ENCODE measurements around the gene CYP2A7.
"Not testable (repeated sequence)": the region's sequence is repeated elsewhere in the genome, so short reads cannot be mapped to it uniquely, and the experiment has no call there.

The CYP2A7 gene, protein sequence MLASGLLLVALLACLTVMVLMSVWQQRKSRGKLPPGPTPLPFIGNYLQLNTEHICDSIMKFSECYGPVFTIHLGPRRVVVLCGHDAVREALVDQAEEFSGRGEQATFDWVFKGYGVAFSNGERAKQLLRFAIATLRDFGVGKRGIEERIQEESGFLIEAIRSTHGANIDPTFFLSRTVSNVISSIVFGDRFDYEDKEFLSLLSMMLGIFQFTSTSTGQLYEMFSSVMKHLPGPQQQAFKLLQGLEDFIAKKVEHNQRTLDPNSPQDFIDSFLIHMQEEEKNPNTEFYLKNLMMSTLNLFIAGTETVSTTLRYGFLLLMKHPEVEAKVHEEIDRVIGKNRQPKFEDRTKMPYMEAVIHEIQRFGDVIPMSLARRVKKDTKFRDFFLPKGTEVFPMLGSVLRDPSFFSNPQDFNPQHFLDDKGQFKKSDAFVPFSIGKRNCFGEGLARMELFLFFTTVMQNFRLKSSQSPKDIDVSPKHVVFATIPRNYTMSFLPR

DNA sequence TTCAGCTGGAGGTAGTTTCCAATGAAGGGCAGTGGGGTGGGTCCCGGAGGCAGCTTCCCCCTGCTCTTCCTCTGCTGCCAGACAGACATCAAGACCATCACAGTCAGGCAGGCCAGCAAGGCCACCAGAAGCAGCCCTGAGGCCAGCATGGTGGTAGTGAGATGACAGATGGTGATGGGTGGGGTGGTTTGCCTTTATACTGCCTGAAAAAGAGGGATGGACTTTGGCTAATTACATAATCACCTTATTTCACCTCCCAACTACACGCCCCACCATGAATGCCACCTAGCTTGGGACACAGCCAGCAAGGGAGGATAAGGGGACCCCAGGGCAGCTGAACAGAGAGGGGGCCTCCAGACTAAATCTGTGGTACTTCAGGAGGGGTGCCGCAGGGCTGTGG is at the start of gene CYP2A7:
Gene CYP2A7, minus strand, starts transcription at position 170 of the 400 bp plus-strand sequence. Its CDS starts 21 bp downstream, at position 149.
- DNase-seq, result not testable (repeated sequence)

DNA sequence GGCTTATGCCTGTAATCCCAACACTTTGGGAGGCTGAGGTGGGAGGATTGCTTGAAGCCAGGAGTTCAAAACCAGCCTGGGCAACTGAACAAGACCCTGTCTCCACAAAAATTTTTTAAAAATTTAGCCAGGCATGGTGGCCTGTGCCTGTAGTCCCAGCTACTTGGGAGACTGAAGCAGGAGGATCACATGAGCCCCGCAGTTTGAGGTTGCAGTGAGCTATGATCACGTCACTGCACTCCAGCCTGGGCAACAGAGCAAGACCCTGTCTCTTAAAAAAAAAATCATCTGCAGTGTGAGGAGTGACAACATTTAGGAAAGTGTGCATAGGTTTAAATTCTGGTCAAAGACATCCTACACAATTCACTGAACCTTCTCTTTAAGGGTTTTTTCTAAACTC is 48.8 kb upstream of the CYP2A7 start:
- not testable (repeated sequence) for DNase-seq

DNA sequence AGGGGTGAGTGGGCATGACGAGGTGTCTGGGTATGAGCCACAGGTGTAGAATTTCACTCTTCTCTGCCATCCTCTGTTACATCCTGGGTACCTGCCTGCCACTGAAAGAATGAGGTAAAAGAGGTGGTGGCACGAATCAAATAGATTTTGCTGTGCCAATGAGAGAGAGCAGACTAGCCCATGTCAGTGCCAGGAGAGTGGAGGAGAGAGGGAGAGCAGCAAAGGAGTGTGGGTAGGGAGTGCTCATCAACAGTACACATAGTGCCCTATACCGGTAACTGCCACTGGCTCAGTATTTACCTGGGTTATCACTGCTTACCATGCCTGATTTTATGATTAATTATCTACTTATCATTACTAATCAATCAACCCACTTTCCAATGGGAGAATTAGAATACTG is 47.9 kb upstream of the CYP2A7 start:
- DNase-seq, result not testable (repeated sequence)

DNA sequence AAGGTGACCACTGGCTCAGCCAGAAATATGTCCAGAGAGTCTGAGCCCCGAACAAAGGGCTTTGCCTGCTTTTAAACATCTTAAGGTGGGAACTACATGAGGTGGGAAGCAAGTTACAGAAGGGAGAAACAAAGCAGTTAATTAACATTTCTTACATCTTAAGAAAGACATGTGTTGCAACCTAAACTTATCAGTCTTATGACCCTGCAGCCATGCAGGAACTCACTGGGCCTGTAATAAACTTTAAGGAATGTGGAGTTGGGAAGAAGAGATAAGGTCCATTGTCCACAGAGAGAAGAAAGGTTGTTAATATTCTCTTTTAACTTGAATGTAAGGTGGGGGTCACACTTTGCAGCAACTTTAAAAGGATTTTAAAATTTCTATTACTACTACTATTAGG is 46.8 kb upstream of the CYP2A7 start:
- no peak for DNase-seq

DNA sequence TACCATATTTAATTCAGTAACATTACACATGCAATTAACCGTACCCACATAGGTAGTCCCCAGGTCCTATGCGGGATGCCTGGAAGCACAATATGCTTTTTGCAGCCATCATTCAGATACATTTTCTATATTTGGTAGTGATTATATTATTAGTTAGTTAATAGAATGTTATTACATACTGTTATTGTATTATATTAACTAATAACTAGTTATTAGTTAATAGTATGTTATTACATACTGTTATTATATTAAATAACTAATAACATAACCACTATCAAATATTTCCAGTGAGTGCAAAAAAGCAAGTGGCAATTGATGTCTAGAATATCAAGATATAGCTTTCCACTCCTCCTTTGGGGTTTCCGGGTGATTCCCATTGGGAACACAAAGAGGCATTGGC is 45.5 kb upstream of the CYP2A7 start:
- no peak for DNase-seq

DNA sequence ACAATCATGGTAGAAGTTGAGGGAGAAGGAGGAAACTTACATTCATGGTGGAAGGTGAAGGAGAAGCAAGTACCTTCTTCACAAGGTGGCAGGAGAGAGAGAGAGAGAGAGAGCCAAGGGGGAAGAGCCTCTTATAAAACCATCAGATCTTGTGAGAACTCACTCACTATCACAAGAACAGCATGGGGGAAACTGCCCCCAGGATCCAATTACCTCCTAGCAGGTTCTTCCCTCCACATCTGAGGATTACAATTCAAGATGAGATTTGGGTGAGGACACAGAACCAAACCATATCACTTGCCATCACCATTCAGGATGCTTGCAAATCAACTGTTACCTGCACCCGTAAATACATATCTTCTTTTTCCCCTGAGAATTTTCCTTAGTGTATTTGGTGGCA is 44.2 kb upstream of the CYP2A7 start:
- not testable (repeated sequence) for DNase-seq

DNA sequence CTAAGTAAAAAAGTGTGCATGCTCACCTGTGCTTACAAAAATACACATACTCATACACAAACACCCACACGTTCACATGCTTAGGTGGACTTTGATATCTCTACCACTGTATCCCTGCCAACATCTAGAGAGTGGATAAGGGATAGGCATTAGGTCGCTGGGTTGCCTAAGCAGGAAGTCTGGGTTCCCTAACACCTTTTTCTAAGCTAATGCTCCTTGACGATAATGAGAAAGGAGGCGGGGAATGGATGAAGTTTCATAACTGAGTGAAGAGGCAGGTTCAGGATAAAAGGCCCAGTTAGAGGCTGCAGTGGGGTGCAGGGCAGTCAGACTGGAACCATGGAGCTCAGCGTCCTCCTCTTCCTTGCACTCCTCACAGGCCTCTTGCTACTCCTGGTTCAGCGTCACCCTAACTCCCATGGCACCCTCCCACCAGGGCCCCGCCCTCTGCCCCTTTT is 41.9 kb upstream of the CYP2A7 start:
- DNase-seq, result no peak

DNA sequence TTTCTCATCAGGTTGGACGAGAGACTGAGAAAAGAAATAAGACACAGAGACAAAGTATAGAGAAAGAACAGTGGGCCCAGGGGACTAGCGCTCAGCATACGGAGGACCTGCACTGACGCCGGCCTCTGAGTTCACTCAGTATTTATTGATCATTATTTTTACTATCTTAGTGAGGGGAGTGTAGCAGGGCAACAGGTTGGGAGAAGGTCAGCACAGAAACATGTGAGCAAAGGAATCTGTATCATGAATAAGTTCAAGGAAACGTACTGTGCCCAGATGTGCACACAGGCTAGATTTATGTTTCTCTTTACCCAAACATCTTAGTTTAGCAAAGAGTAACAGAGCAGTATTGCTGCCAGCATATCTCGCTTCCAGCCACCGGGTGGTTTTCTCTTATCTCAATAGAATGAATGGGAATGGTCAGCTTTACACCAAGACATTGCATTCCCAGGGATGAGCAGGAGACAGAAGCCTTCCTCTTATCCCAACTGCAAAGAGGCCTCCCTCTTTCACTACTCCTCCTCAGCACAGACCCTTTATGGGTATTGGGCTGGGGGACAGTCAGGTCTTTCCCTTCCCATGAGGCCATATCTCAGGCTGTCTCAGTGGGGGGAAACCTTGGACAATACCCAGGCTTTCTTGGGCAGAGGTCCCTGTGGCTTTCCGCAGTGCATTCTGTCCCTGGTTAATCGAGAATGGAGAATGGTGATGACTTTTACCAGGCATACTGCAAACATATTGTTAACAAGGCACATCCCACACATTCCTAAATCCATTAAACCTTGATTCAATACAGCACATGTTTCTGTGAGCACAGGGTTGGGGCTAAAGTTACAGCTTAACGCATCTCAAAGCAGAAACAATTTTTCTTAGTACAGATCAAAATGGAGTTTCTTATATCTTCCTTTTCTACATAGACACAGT is 40.5 kb upstream of the CYP2A7 start:
- not testable (repeated sequence) for DNase-seq

DNA sequence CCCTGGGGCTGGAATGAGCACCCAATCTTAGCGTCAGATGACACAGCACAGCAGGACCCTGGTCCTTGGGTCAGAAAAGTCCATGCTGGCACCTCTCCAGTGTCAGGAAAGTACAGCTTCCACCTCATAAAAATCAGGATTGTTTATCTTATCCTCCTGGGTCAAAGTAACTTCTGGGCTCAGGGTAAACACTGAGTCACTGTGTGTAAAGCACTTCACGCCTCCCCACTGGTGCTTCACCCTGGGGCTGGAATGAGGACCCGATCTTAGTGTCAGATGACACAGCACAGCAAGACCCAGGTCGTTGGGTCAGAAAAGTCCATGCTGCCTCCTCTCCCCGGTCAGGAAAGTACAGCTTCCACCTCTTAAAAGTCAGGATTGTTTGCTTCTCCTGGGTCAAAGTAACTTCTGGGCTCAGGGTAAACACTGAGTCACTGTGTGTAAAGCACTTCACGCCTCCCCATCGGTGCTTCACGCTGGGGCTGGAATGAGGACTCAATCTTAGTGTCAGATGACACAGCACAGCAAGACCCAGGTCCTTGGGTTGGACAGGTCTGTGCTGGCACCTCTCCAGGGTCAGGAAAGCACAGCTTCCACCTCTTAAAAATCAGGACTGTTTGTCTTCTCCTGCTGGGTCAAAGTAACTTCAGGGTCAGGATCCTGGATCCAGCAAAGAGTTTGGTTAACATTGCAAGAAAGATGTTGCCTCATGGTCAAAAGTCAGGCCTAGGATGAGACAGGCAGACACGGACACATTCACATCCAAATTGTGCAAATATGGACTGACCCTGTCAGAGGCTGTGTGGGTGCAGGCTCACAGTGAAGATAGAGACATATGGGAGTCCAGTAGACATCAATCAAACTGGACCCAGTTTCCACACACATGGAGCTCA is 39.2 kb upstream of the CYP2A7 start:
- no peak for DNase-seq

DNA sequence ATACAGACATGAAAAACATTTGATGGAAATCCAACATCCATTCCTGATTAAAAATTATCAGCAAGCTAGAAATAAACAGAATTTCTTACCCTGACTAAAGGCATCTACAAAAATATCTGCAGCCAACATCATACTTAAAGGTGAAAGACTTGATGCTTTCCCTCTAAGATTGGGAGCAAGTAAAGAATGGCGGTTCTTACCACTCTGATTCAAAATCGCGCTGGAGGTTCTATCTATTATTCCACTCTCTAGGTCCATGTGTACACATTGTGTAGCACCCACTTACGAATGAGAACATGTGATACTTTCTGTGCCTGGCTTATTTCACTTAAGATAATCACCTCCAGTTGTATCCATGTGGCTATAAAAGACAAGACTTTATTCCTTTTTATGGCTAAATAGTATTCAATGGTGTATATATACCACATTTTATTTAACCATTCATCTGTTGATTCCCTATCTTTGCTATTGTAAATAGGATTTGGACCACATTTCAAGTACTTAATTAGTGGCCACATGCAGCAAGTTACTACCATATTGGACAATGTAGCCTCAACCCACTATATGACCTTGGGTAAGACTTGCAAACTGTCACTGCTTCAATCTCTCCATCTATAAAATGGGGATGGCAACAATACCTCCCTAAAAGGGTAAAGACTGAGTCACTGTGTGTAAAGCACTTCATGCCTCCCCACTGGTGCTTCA is 38.4 kb upstream of the CYP2A7 start:
- no peak for DNase-seq

DNA sequence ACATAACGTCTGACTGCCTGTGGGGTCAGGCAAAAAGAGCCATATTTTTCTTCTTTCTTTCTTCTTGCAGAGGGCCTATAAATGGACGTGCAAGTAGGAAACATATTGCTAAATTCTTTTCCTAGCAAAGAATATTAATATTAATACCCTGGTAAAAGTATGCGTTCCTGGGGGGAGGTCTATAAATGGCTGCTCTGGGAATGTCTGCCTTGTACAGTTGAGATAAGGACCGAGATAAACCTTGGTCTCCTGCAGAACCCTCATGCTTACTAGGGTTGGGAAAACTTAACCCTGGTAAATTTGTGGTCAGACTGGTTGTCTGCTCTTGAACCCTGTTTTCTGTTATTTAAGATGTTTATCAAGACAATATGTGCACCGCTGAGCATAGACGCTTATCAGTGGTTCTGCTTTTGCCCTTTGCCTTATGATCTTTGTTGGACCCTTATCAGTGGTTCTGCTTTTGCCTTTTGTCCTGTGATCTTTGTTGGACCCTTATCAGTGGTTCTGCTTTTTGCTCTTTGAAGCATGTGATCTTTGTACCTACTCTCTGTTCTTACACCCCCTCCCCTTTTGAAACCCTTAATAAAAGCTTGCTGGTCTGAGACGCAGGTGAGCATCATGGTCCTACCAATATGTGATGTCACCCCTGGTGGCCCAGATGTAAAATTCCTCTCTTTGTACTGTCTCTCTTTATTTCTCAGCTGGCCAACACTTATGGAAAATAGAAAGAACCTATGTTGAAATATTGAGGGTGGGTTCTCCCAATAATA is 37.7 kb upstream of the CYP2A7 start:
- DNase-seq, result not testable (repeated sequence)

DNA sequence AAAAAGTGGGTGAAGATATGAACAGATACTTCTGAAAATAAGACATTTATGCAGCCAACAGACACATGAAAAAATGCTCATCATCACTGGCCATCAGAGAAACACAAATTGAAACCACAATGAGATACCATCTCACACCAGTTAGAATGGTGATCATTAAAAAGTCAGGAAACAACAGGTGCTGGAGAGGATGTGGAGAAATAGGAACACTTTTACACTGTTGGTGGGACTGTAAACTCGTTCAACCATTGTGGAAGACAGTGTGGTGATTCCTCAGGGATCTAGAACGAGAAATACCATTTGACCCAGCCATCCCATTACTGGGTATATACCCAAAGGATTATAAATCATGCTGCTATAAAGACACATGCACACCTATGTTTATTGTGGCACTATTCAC is 36.3 kb upstream of the CYP2A7 start:
- DNase-seq, result not testable (repeated sequence)

DNA sequence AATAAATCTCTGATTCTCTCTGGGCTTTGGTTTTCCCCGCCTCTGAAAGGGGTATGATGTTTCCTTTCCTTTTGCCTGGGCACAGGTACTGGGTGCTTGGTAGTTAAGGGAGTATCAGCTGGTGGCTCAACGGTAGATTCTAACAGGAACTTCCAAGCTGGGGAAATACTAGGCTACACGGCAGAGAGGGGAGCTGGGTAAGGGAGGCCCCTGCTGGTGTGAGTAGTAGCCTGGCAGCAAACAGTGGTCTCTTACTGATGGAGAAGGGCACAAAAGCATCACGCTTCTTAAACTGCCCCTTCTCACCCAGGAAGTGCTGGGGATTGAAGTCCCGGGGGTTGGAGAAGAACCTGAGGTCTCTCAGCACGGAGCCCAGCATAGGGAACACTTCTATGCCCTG is 26.9 kb upstream of the CYP2A7 start:
- peak in 1 of 2 donors; percentile 54 for DNase-seq

DNA sequence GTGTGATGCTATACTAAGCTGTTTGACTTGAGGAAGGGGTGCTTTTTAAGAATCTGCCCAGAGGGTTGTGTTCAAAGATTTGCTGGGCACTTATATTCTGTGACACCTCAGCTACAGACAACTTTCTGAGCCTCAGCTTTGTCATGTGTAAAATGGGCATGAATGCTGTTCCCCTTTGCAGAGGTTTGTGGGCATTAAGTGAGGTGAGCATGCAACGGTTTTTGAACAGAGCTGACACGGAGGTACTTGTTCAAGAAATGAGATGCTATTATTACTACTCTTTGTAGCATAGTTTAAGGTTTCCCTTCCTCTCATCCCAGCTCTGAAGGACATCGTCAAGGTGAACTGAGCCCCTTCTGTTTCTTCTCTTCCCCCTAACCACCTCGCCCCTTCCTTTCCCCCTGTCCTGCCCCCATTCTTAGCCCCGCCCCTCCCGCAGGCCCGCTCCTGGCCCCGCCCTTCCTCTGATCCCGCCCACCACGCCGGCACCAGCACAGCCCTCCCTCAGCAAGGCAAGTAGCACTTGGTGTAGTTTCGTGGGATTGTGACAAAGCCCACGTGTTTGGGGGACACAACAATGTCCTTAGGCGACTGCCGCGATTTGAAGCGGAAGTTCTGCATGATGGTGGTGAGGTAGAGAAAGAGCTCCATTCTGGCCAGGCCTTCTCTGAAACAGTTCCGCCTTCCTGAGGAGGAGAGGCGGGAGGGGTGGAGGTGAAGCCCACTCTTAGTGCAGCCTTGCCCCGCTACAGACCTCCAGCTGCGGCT is 26.1 kb upstream of the CYP2A7 start:
- DNase-seq, result peak in 1 of 2 donors; percentile 31

DNA sequence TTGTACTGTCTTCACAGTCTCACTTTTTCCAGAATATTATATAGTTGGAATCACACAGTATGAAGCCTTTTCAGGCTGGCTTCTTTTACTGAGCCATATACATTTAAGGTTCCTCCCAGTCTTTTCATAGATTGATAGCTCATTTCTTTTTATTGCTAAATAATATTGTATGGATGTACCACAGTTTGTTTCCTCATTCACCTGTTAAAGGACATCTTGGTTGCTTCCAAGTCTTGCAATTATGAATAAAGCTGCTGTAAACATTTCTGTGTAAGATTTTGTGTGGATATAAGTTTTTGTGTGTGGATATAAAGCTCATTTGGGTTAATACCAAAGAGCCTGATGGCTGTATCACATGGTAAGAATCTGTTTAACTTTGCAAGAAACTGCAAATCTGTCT is 24.5 kb upstream of the CYP2A7 start:
- DNase-seq, result no peak

DNA sequence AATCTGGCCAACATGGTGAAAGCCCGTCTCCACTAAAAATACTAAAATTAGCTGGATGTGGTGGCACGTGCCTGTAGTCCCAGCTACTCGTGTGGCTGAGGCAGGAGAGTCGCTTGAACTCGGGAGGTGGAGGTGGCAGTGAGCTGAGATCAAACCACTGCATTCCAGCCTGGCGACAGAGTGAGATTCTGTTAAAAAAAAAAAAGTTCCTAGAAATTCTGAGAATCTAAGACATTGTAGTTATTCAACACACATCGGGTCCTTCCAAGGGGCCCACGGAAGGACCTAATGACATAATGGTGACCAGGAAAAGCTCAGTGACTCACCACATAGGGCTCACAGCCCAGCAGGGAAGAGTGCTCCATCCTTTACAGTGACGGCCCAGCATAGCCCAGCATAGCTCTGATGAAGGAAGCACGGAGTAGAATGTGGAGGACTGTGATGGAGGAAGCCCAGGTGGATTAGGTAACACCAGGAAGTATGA is 22.7 kb upstream of the CYP2A7 start:
- not testable (repeated sequence) for DNase-seq

DNA sequence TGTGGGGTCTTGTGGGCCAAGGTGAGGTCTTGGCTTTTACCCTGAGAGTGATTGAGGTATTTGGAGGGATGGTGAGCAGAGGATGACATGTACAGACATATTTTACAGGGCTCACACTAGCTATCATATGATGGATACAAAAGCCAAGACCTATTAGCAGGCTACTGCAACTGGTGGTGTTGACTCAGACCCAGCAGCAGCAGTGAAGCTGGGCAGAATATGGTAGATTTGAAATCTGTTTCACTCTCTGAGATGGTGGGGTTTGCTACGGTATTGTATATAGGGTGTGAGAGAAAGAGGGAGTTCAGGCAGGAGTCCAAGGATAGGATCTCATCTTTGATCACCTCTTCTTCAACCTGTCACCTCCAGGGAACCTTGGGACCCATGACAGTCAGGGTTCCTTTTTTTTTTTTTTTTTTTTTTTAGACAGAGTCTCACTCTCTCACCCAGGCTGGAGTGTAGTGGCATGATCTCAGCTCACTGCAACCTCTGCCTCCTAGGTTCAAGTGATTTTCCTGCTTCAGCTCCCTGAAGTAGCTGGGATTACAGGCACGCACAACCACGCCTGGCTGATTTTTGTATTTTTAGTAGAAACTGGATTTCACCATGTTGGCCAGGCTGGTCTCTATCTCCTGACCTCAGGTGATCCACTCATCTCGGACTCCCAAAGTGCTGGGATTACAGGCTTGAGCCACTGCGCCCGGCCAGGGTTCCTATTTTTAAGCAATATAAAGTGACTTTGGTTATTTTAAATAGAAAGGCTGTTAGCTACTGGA is 20.1 kb upstream of the CYP2A7 start:
- DNase-seq, result not testable (repeated sequence)

DNA sequence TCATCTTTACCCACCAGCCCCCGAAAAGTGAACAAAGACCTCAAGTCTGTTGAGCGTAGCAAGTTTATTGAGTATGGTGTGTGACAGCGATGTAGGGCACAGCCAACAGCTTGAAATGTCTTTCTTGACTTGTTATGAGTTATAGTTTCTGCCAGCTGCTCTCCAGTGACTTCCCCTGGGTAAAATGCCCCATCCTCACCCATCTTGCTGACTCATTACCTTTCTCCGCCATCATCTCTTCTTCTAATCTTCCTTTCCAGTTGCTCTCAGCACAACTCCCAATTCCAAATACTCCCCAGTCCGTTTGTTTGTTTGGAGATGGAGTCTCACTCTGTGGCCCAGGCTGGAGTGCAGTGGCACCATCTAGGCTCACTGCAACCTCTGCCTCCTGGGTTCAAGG is 18.5 kb upstream of the CYP2A7 start:
- DNase-seq, result not testable (repeated sequence)

DNA sequence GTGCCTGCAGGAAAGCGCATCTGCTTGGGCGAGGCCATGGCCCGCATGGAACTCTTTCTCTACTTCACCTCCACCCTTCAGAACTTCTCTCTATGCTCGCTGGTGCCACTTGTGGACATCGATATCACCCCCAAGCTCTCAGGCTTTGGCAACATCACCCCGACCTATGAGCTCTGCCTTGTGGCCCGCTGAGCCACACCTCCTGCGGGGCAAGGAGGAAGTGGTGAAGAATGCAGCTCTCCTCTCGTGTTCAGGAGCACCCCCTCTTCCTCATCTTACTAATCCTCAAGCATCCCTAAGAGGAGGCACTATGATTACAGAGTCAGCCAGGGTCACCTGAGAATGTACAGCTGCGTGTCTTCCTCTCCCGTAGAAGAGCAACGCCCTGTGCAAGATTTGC is 17.9 kb upstream of the CYP2A7 start:
- DNase-seq, result not testable (repeated sequence)

Data from inflammatory macrophage treated with lipopolysaccharide for 1 hour (primary cell).